PC-3 (cell line): ENCODE measurements around the gene TTC7B.

ENCODE experiments used
- CTCF ChIP-seq: fragments of 300-600 bp; sonication (generic); conservative IDR thresholded peaks from 2 replicates; pipeline ENCODE4 v1.5.1; 2017; ENCODE audit warnings: antibody characterized with exemption, low read depth, mild to moderate bottlenecking, low read length
- EZH2 ChIP-seq: fragments of 300-600 bp; sonication (generic); IDR thresholded peaks from one replicate; pipeline ENCODE4 v1.6.1; 2017; ENCODE audit warnings: antibody characterized with exemption, mild to moderate bottlenecking, low read length; ENCODE audit not compliant: unreplicated experiment
- EZH2phosphoT487 ChIP-seq: fragments of 300-600 bp; sonication (generic); IDR thresholded peaks from 2 replicates; pipeline ENCODE4 v1.6.1; 2018; ENCODE audit warnings: mild to moderate bottlenecking, antibody characterized with exemption, low read length, borderline replicate concordance

GRCh38 chr14:90809530-90810312 is 6.5 kb downstream of the TTC7B start:
- no peak for TF ChIP-seq CTCF
- no peak for TF ChIP-seq EZH2
- TF ChIP-seq EZH2phosphoT487: no peak
